OCI-LY1 (cell line): ENCODE data around the gene ADAMTSL1.

Experiments used
- H2AFZ ChIP-seq: fragments of 200-600 bp; sonication (generic), shearing (Covaris generic); 2 replicates; pipeline ENCODE4 v1.6.0; 2014; ENCODE audit warnings: antibody characterized with exemption, mild to moderate bottlenecking, low read length
- H3F3A ChIP-seq: fragments of 200-600 bp; sonication (generic), shearing (Covaris generic); 2 replicates; pipeline ENCODE4 v1.6.0; 2014; ENCODE audit warnings: mild to moderate bottlenecking, antibody characterized with exemption, low read length, moderate library complexity; ENCODE audit not compliant: insufficient read depth
- H3K27ac ChIP-seq: fragments of 200-600 bp; sonication (generic); 2 replicates; pipeline ENCODE4 v1.5.1; 2014; ENCODE audit warnings: low read length, mixed run types, mild to moderate bottlenecking, low read depth; ENCODE audit not compliant: poor library complexity, severe bottlenecking
- H3K27me3 ChIP-seq: fragments of 200-600 bp; sonication (generic); 2 replicates; pipeline ENCODE4 v1.6.0; 2014; ENCODE audit warnings: antibody characterized with exemption, mild to moderate bottlenecking, low read length, moderate library complexity; ENCODE audit not compliant: insufficient read depth
- H3K36me3 ChIP-seq: fragments of 200-600 bp; sonication (generic); 2 replicates; pipeline ENCODE4 v1.6.1; 2014; ENCODE audit warnings: mild to moderate bottlenecking, antibody characterized with exemption, low read length, moderate library complexity, mixed read lengths; ENCODE audit not compliant: insufficient read depth
- H3K4me1 ChIP-seq: fragments of 200-600 bp; sonication (generic); 2 replicates; pipeline ENCODE4 v1.5.1; 2014; ENCODE audit warnings: mild to moderate bottlenecking, low read length, moderate library complexity; ENCODE audit not compliant: insufficient read depth, severe bottlenecking
- H3K4me2 ChIP-seq: fragments of 200-600 bp; sonication (generic), shearing (Covaris generic); 2 replicates; pipeline ENCODE4 v1.6.1; 2014; ENCODE audit warnings: low read length
- H3K4me3 ChIP-seq: fragments of 200-600 bp; sonication (generic); 2 replicates; pipeline ENCODE4 v1.5.1; 2014; ENCODE audit warnings: low read length, low read depth, mild to moderate bottlenecking, mixed read lengths; ENCODE audit not compliant: poor library complexity, severe bottlenecking
- H3K79me2 ChIP-seq: fragments of 200-600 bp; shearing (Covaris generic); 2 replicates; pipeline ENCODE4 v1.6.1; 2016; ENCODE audit warnings: mixed run types, low read length, mixed read lengths; ENCODE audit not compliant: insufficient read depth
- H3K9ac ChIP-seq: fragments of 200-600 bp; sonication (generic), shearing (Covaris generic); 2 replicates; pipeline ENCODE4 v1.6.1; 2014; ENCODE audit warnings: mild to moderate bottlenecking, low read length, mixed read lengths
- H3K9me2 ChIP-seq: fragments of 200-600 bp; sonication (generic), shearing (Covaris generic); 2 replicates; pipeline ENCODE4 v1.6.1; 2014; ENCODE audit warnings: low read depth, mild to moderate bottlenecking, low read length, mixed read lengths
- H3K9me3 ChIP-seq: fragments of 200-600 bp; shearing (Covaris generic); 2 replicates; pipeline ENCODE4 v1.6.1; 2014; ENCODE audit warnings: low read length, mixed read lengths
- H4K20me1 ChIP-seq: fragments of 200-600 bp; sonication (generic), shearing (Covaris generic); 2 replicates; pipeline ENCODE4 v1.6.0; 2016; ENCODE audit warnings: mild to moderate bottlenecking, low read length; ENCODE audit not compliant: insufficient read depth
- CTCF ChIP-seq: fragments of 200-600 bp; sonication (generic), shearing (Covaris generic); IDR thresholded peaks from 2 replicates; pipeline ENCODE4 v1.5.1; 2017; ENCODE audit warnings: mild to moderate bottlenecking, antibody characterized with exemption, low read length, moderate library complexity, mixed read lengths
- EZH2 ChIP-seq: fragments of 200-600 bp; sonication (generic), shearing (Covaris generic); IDR thresholded peaks from 2 replicates; pipeline ENCODE4 v1.8.0; 2017; ENCODE audit warnings: borderline replicate concordance, mixed run types, mild to moderate bottlenecking, antibody characterized with exemption, low read length, moderate library complexity, mixed read lengths

Gene ADAMTSL1

GRCh38 chr9:18692962-18693361 is 219.0 kb downstream of the ADAMTSL1 start:
- no peaks in the 10 kb centered on the region for H3K4me1 ChIP-seq

GRCh38 chr9:18694959-18695668 is 221.2 kb downstream of the ADAMTSL1 start:
- Histone ChIP-seq H3K27ac (no peak overlapping the region), H2AFZ (no peak overlapping the region), H3K36me3 (no peaks in the 10 kb centered on the region), H3K79me2 (no peaks in the 10 kb centered on the region), H3F3A (no peaks in the 10 kb centered on the region), H3K9me2 (no peaks in the 10 kb centered on the region), H3K4me2 (no peak overlapping the region), H3K4me3 (no peak overlapping the region), H3K9ac (no peak overlapping the region), H4K20me1 (no peaks in the 10 kb centered on the region), H3K9me3 (no peaks in the 10 kb centered on the region), H3K4me1 (no peaks in the 10 kb centered on the region), H3K27me3 (no peaks in the 10 kb centered on the region)
- TF ChIP-seq CTCF = no peak
- TF ChIP-seq EZH2 = no peak

More at GRCh38 chr9:18692962-18693361, 219.0 kb downstream of the ADAMTSL1 start:
- no peaks in the 10 kb centered on the region for H3F3A ChIP-seq
- H3K4me2 ChIP-seq = no peak overlapping the region
- no peaks in the 10 kb centered on the region for H3K9me3 ChIP-seq
- TF ChIP-seq EZH2 = no peak
- TF ChIP-seq CTCF = no peak
- H3K9ac ChIP-seq = no peak overlapping the region
- no peak overlapping the region for H3K27ac ChIP-seq
- no peaks in the 10 kb centered on the region for H3K27me3 ChIP-seq
- no peaks in the 10 kb centered on the region for H4K20me1 ChIP-seq
- H3K9me2 ChIP-seq = no peaks in the 10 kb centered on the region
- no peak overlapping the region for H2AFZ ChIP-seq
- no peak overlapping the region for H3K4me3 ChIP-seq
- H3K36me3 ChIP-seq = no peaks in the 10 kb centered on the region
- H3K79me2 ChIP-seq = no peaks in the 10 kb centered on the region

- no peaks in the 10 kb centered on the region for H4K20me1 ChIP-seq
- no peaks in the 10 kb centered on the region for H3K9me3 ChIP-seq
- no peaks in the 10 kb centered on the region for H3K4me1 ChIP-seq
- H3K9me2 ChIP-seq = no peaks in the 10 kb centered on the region
- H3K4me3 ChIP-seq = no peak overlapping the region
- H3K79me2 ChIP-seq = no peaks in the 10 kb centered on the region
- H3K9ac ChIP-seq = no peak overlapping the region
- H3K27me3 ChIP-seq = no peaks in the 10 kb centered on the region
- H3K36me3 ChIP-seq = no peaks in the 10 kb centered on the region
- no peak overlapping the region for H3K27ac ChIP-seq
- no peaks in the 10 kb centered on the region for H3F3A ChIP-seq
- no peak overlapping the region for H3K4me2 ChIP-seq
- TF ChIP-seq CTCF = no peak
- TF ChIP-seq EZH2 = no peak
- H2AFZ ChIP-seq = no peak overlapping the region
Observed at GRCh38 chr9:18698992-18699391, 225.0 kb downstream of the ADAMTSL1 start.
